GM12801 (cell line): ENCODE measurements around the gene RPL36AL.

Experiments
- CTCF ChIP-seq: IDR thresholded peaks from one replicate; pipeline ENCODE4 v1.5.1; 2011; ENCODE audit warnings: control low read depth; ENCODE audit not compliant: insufficient read length; ENCODE audit errors: extremely low read depth

RPL36AL gene

DNA sequence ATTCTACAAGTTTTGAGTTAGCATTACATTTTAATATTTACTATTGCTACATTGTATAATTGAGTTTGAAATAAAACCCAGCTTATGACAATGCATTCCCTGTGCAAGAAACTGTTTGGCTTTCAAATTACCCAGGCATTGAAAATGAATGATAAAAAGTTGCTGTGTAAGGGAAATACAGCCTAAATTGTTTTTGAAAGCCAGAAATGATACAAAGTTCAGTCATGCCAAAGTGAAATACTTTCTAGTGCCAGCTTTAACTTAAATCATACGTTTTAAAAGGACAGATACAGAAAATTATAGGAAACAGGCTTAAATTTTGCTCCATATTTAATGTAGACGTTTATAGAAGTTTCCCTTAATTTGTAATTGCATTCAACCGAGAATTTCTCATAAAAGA, 3.0 kb upstream of the RPL36AL start:
- TF ChIP-seq CTCF, result no peak

DNA sequence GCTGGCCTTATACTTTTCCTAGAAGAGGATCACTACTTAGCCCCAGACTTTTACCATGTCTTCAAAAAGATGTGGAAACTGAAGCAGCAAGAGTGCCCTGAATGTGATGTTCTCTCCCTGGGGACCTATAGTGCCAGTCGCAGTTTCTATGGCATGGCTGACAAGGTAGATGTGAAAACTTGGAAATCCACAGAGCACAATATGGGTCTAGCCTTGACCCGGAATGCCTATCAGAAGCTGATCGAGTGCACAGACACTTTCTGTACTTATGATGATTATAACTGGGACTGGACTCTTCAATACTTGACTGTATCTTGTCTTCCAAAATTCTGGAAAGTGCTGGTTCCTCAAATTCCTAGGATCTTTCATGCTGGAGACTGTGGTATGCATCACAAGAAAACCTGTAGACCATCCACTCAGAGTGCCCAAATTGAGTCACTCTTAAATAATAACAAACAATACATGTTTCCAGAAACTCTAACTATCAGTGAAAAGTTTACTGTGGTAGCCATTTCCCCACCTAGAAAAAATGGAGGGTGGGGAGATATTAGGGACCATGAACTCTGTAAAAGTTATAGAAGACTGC, 1.7 kb upstream of the RPL36AL start:
- TF ChIP-seq CTCF, result no peak

- no peak for TF ChIP-seq CTCF
These were observed 872 bp upstream of the RPL36AL start for GRCh38 chr14:49621114-49621881.

DNA sequence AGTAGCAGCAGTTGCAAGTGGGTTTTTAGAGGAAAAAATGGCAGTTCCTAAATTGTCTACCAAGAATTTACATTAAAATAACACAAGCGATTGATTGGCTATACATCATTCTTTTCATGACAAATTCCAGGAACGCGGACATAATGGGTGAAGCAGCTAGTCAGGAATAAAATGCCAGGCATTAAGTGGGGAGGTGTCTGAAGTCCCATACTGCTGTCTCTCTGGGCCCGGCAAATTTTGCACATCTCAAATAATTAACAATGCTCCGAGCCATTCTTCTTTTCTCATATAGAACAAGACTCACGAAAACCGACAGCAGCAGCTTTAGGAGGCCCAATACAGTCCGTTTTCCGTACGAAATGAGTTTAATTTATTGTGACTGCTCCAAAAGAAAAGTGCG, 696 bp downstream of the RPL36AL start:
- TF ChIP-seq CTCF, result no peak

DNA sequence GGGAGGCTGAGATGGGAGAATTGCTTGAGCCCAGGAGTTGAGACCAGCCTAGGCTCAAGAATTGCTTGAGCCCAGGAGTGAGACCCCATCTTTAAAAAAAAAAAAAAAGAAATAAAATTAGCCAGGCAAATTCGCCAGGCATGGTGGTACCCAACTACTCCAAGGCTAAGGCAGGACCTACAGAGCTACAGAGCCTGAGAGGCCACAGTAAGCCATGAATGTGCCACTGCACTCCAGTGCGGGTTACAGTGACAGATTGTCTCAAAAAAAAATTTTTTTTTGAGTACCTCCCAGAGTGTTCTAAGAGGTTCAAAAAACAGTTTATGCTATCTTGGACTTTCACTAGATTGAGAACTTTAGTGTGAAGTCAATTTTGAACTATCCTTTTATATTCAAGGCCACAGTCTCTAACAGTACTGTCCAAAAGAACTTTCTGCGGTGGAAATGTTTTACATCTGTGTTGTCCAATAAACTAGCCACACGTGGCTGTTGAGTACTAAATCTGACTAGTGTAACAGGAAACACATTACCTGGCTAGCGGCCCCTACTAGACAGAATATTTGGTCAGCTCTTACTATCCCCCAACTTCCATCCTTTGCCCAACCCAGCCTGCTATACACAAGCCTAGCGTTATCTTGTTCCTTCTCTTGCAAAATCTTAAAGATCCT, 2.4 kb downstream of the RPL36AL start:
- TF ChIP-seq CTCF, result no peak

DNA sequence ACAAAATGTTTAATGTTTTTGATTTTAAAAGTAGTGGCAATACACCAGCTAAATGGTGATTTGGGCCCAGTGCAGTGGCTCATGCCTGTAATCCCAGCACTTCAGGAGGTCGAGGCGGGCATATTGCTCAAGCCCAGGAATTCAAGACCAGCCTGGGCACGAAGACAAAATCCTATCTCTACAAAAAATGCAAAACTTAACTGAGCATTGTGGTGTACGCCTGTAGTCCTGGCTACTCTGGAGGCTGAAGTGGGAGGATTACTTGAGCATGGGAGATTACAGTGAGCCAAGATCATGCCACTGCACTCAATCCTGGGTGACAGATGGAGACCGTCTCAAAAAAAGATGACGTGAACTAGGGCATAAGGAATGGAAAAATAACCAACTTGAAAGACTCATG, 4.7 kb downstream of the RPL36AL start:
- TF ChIP-seq CTCF, result no peak

DNA sequence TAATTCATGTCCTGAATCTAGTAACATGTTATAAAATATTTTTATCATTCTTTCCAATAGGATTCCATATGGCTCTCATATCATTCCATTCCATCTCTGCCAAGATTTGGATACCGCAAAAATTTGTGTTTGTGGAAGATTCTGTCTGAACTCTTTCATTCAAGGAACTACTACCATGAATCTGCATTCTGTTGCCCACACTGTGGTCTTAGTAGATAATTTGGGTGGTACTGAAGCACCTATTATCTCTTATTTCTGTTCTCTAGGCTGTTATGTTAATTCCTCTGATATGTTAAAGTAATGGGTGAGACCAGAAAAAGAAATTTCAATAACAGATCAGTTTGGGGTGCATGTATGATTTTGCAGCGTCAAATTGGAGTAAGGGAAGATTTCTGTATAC, 6.2 kb downstream of the RPL36AL start:
- TF ChIP-seq CTCF, result no peak
